HCT116 (cell line): ENCODE results near the gene MYO1B. TPM values are rescaled to one million over a fixed set of nuclear protein-coding genes. Genes with fewer than 3 reads are reported as not detected.

Experiments
- ATAC-seq: fragments of 200-7000 bp; cut with Tn5 transposase; 2 replicates; pipeline ENCODE4 v1.9.1; 2020; ENCODE audit warnings: mild to moderate bottlenecking, moderate library complexity
- BruUV-seq: library from RNA; stranded (reverse); fragments of 400-500 nt; replicated peaks from 2 replicates; lab custom pipeline; 2021; lab: Mats Ljungman, UMichigan
- CTCF ChIA-PET: fragments of 300-600 bp; sonication (Branson Sonifier 250); formaldehyde crosslinking; loops from one replicate; lab custom pipeline; 2021; ENCODE audit warnings: antibody characterized with exemption; lab: Charles Lee
- POLR2A ChIA-PET: fragments of 300-600, 350-600 bp; sonication (Branson Sonifier 250); formaldehyde crosslinking; loops from one replicate; lab custom pipeline; 2021; ENCODE audit warnings: antibody characterized with exemption; lab: Charles Lee
- RAD21 ChIA-PET, 2 experiments: fragments of 300-600 bp; sonication (Branson Sonifier 250); formaldehyde crosslinking; loops; one replicate each; lab custom pipeline; 2023; ENCODE audit warnings: low total read pairs in 2 of 2; ENCODE audit not compliant: uncharacterized antibody in 2 of 2, unreplicated experiment in 2 of 2, low non-redundant PET in 1 of 2; lab: Charles Lee
- DNase-seq: peaks from one replicate; pipeline ENCODE4 v3.0.0-alpha.2; 2010; ENCODE audit warnings: low read depth, low spot score
- H2AFZ ChIP-seq: fragments of 200-600 bp; shearing (Covaris generic), sonication (generic); 2 replicates; pipeline ENCODE4 v1.6.1; 2017; ENCODE audit warnings: low read depth, mixed run types, mixed read lengths, antibody characterized with exemption, low read length; ENCODE audit not compliant: poor library complexity, severe bottlenecking
- H3K27ac ChIP-seq: 2 replicates; pipeline ENCODE4 v1.5.1; 2012; ENCODE audit warnings: low read depth, low read length
- H3K27me3 ChIP-seq: fragments of 200-600 bp; sonication (generic); 2 replicates; pipeline ENCODE4 v1.6.1; 2016; ENCODE audit warnings: mixed run types, low read length, mixed read lengths; ENCODE audit not compliant: insufficient read depth
- H3K36me3 ChIP-seq, 2 experiments: fragments of 200-500 bp in 1 of 2; fragments of 200-600 bp in 1 of 2; sonication (Bioruptor generic) in 1 of 2; sonication (generic) in 1 of 2; 2 replicates each; pipeline versions ENCODE4 v1.5.1 to v1.6.1; 2014 to 2016; ENCODE audit warnings: low read length in 2 of 2, inconsistent platforms in 1 of 2, mixed read lengths in 1 of 2, mixed run types in 1 of 2; ENCODE audit not compliant: insufficient read depth in 2 of 2, control insufficient read depth in 1 of 2
- H3K4me1 ChIP-seq, 2 experiments: fragments of 200-600 bp in 1 of 2; sonication (generic) in 1 of 2; 2 replicates each; pipeline versions ENCODE4 v1.5.1 to v1.6.1; 2012 to 2017; ENCODE audit warnings: low read length in 2 of 2, inconsistent platforms in 1 of 2, mild to moderate bottlenecking in 1 of 2, mixed read lengths in 1 of 2, mixed run types in 1 of 2, moderate library complexity in 1 of 2; ENCODE audit not compliant: insufficient read depth in 2 of 2, control insufficient read depth in 1 of 2
- H3K4me2 ChIP-seq: fragments of 200-600 bp; sonication (generic); 2 replicates; pipeline ENCODE4 v1.6.1; 2017; ENCODE audit warnings: mixed run types, low read length, mixed read lengths
- H3K4me3 ChIP-seq, 2 experiments: fragments of 200-600 bp in 1 of 2; sonication (generic) in 1 of 2; replicated peaks in 1 of 2; 2 replicates each; pipeline ENCODE4 v1.5.1; 2011 to 2016; ENCODE audit warnings: low read length in 2 of 2, control low read depth in 1 of 2, low read depth in 1 of 2, mild to moderate bottlenecking in 1 of 2, mixed read lengths in 1 of 2, mixed run types in 1 of 2
- H3K79me2 ChIP-seq: fragments of 200-600 bp; sonication (generic); 2 replicates; pipeline ENCODE4 v1.6.1; 2017; ENCODE audit warnings: mild to moderate bottlenecking, mixed run types, low read length, moderate library complexity, mixed read lengths; ENCODE audit not compliant: insufficient read depth
- H3K9ac ChIP-seq: fragments of 200-600 bp; sonication (generic); 2 replicates; pipeline ENCODE4 v1.6.1; 2016; ENCODE audit warnings: low read length, mixed read lengths
- H3K9me2 ChIP-seq: fragments of 200-600 bp; sonication (generic), shearing (Covaris generic); 2 replicates; pipeline ENCODE4 v1.6.1; 2017; ENCODE audit warnings: mixed run types, mild to moderate bottlenecking, moderate library complexity; ENCODE audit not compliant: insufficient read depth
- H3K9me3 ChIP-seq, 2 experiments: fragments of 200-500 bp in 1 of 2; fragments of 200-600 bp in 1 of 2; sonication (Bioruptor generic) in 1 of 2; sonication (generic) in 1 of 2; 2 replicates each; pipeline ENCODE4 v1.6.1; 2014 to 2017; ENCODE audit warnings: low read length in 2 of 2, mixed read lengths in 2 of 2, inconsistent platforms in 1 of 2, low read depth in 1 of 2, mild to moderate bottlenecking in 1 of 2, mixed run types in 1 of 2, moderate library complexity in 1 of 2; ENCODE audit not compliant: control insufficient read depth in 1 of 2, insufficient read depth in 1 of 2
- H4K20me1 ChIP-seq: fragments of 200-600 bp; sonication (generic), shearing (Covaris generic); 2 replicates; pipeline ENCODE4 v1.6.1; 2017; ENCODE audit warnings: mixed run types, mild to moderate bottlenecking, moderate library complexity; ENCODE audit not compliant: insufficient read depth
- CBX3 ChIP-seq: IDR thresholded peaks from 2 replicates; pipeline ENCODE4 v1.6.1; 2012; ENCODE audit warnings: low read depth
- CEBPB ChIP-seq: IDR thresholded peaks from 2 replicates; pipeline ENCODE4 v1.6.1; 2012; ENCODE audit warnings: low read depth
- CTCF ChIP-seq, 3 experiments: fragments of 200-600 bp in 1 of 3; sonication (generic) in 1 of 3; IDR thresholded peaks in 2 of 3; conservative IDR thresholded peaks in 1 of 3; 2 replicates each; pipeline ENCODE4 v1.5.1; 2012 to 2017; ENCODE audit warnings: low read depth in 2 of 3, low read length in 2 of 3, antibody characterized with exemption in 1 of 3, borderline replicate concordance in 1 of 3, control low read depth in 1 of 3, mild to moderate bottlenecking in 1 of 3, mixed read lengths in 1 of 3, mixed run types in 1 of 3, moderate library complexity in 1 of 3; ENCODE audit not compliant: insufficient read depth in 1 of 3
- EGR1 ChIP-seq: IDR thresholded peaks from 2 replicates; pipeline ENCODE4 v1.6.1; 2012; ENCODE audit warnings: low read depth
- EZH2 ChIP-seq: fragments of 200-600 bp; sonication (generic); IDR thresholded peaks from 2 replicates; pipeline ENCODE4 v1.6.1; 2017; ENCODE audit warnings: antibody characterized with exemption, mixed run types
- EZH2phosphoT487 ChIP-seq: fragments of 200-600 bp; IDR thresholded peaks from 2 replicates; pipeline ENCODE4 v1.6.1; 2018; ENCODE audit warnings: antibody characterized with exemption, borderline replicate concordance
- FOSL1 ChIP-seq: IDR thresholded peaks from 2 replicates; pipeline ENCODE4 v1.6.1; 2012; ENCODE audit warnings: low read depth
- JUND ChIP-seq: IDR thresholded peaks from 2 replicates; pipeline ENCODE4 v1.6.1; 2012
- MAX ChIP-seq: IDR thresholded peaks from 2 replicates; pipeline ENCODE4 v1.6.1; 2012
- POLR2AphosphoS5 ChIP-seq: IDR thresholded peaks from 2 replicates; pipeline ENCODE4 v1.6.1; 2011; ENCODE audit warnings: mild to moderate bottlenecking, low read depth, low read length, moderate library complexity
- RAD21 ChIP-seq: IDR thresholded peaks from 2 replicates; pipeline ENCODE4 v1.6.1; 2012; ENCODE audit warnings: low read depth, mild to moderate bottlenecking
- REST ChIP-seq: IDR thresholded peaks from 2 replicates; pipeline ENCODE4 v1.6.1; 2012; ENCODE audit warnings: low read depth
- SRF ChIP-seq: IDR thresholded peaks from 2 replicates; pipeline ENCODE4 v1.6.1; 2012; ENCODE audit warnings: low read depth
- YY1 ChIP-seq: IDR thresholded peaks from 2 replicates; pipeline ENCODE4 v1.6.1; 2011; ENCODE audit warnings: low read length, low read depth, moderate library complexity, mild to moderate bottlenecking; ENCODE audit not compliant: insufficient replicate concordance; ENCODE audit errors: extremely low read depth
- ZBTB33 ChIP-seq: IDR thresholded peaks from 2 replicates; pipeline ENCODE4 v1.6.1; 2011; ENCODE audit warnings: mild to moderate bottlenecking, low read length, moderate library complexity; ENCODE audit not compliant: insufficient replicate concordance; ENCODE audit errors: extremely low read depth
- intact Hi-C: fragments of 100-400 bp; cut with micrococcal nuclease; formaldehyde crosslinking; loops from 2 replicates; pipeline ENCODE4 v1.10.0; 2022
- total RNA-seq: library from RNA; stranded (reverse); gene quantifications from one replicate; pipeline ENCODE4 v1.2.1, GENCODE V29; 2021; ENCODE audit not compliant: unreplicated experiment

MYO1B gene
- total RNA-seq, 1 experiment from 2014 or later: 51.7 TPM

GRCh38 chr2:191421950-191422349 lies 176.7 kb downstream of the MYO1B start:
- Histone ChIP-seq H3K4me2 (no peak overlapping the region), H3K4me3 (no peak overlapping the region), H2AFZ (no peak overlapping the region), H4K20me1 (no peaks in the 10 kb centered on the region), H3K9me2 (no peaks in the 10 kb centered on the region), H3K36me3 (no peaks in the 10 kb centered on the region; a peak in 1 of 4 replicates), H3K27ac (no peak overlapping the region), H3K9me3 (no peaks in the 10 kb centered on the region), H3K4me1 (no peaks in the 10 kb centered on the region), H3K79me2 (no peaks in the 10 kb centered on the region), H3K27me3 (no peaks in the 10 kb centered on the region), H3K9ac (no peak overlapping the region)
- no peak for ATAC-seq
- no peak for DNase-seq
- TF ChIP-seq SRF: no peak
- no peak for TF ChIP-seq POLR2AphosphoS5
- no peak for TF ChIP-seq MAX
- TF ChIP-seq EGR1: no peak
- no peak for TF ChIP-seq CTCF (IDR thresholded peaks at IDR 0.05 in 2 of 3, conservative IDR thresholded peaks at IDR 0.05 in 1 of 3; ENCODE audit: borderline replicate concordance in 1 of 3, insufficient read depth in 1 of 3, low read depth in 2 of 3, low read length in 2 of 3)
- TF ChIP-seq EZH2phosphoT487: no peak
- no peak for TF ChIP-seq ZBTB33
- no peak for TF ChIP-seq CEBPB
- TF ChIP-seq YY1: no peak
- no peak for TF ChIP-seq CBX3
- TF ChIP-seq EZH2: no peak
- no peak for TF ChIP-seq RAD21
- no peak for TF ChIP-seq REST
- TF ChIP-seq JUND: no peak
- TF ChIP-seq FOSL1: no peak
- no TSS peak for BruUV-seq
- ChIA-PET RAD21 (no interaction called here), POLR2A (no interaction called here), CTCF (no interaction called here)
- intact Hi-C loops: no loop called here
